ENCODE measurements around the gene SIDT2.

SIDT2 gene

DNA sequence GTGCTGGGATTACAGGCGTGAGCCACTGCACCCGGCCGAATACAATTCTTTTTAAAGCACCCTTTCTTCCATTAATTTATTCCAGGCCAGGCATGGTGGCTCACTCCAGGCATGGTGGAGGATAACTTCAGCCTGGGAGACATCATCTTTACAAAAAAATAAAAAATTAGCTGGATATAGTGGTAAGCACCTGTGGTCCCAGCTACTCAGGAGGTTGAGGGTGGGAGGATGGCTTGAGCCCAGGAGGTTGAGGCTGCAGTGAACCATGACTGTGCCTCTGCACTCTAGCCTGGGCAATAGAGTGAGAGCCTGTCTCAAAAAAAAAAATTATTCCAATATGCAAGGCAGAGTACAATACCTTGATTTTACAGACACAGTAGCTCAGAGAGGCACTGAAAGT lies 32.1 kb downstream of the SIDT2 start:
- H3K4me3 ChIP-seq (ENCODE audit: low read depth, low read length) = no peak overlapping the region
- TF ChIP-seq, protein P1, sequence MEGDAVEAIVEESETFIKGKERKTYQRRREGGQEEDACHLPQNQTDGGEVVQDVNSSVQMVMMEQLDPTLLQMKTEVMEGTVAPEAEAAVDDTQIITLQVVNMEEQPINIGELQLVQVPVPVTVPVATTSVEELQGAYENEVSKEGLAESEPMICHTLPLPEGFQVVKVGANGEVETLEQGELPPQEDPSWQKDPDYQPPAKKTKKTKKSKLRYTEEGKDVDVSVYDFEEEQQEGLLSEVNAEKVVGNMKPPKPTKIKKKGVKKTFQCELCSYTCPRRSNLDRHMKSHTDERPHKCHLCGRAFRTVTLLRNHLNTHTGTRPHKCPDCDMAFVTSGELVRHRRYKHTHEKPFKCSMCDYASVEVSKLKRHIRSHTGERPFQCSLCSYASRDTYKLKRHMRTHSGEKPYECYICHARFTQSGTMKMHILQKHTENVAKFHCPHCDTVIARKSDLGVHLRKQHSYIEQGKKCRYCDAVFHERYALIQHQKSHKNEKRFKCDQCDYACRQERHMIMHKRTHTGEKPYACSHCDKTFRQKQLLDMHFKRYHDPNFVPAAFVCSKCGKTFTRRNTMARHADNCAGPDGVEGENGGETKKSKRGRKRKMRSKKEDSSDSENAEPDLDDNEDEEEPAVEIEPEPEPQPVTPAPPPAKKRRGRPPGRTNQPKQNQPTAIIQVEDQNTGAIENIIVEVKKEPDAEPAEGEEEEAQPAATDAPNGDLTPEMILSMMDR (IDR thresholded peaks at IDR 0.05; ENCODE audit: low read depth, low read length) = no peak

GRCh38 chr11:117212697-117213355 lies 34.3 kb downstream of the SIDT2 start:
- TF ChIP-seq, protein P1 (IDR thresholded peaks at IDR 0.05; ENCODE audit: low read depth, low read length) = no peak
- no peak overlapping the region for H3K4me3 ChIP-seq (ENCODE audit: low read depth, low read length)

- no peak overlapping the region for H3K4me3 ChIP-seq (ENCODE audit: low read depth, low read length)
- TF ChIP-seq, protein P1 (IDR thresholded peaks at IDR 0.05; ENCODE audit: low read depth, low read length) = no peak
Observed at GRCh38 chr11:117214404-117215110, 36.0 kb downstream of the SIDT2 start.

DNA sequence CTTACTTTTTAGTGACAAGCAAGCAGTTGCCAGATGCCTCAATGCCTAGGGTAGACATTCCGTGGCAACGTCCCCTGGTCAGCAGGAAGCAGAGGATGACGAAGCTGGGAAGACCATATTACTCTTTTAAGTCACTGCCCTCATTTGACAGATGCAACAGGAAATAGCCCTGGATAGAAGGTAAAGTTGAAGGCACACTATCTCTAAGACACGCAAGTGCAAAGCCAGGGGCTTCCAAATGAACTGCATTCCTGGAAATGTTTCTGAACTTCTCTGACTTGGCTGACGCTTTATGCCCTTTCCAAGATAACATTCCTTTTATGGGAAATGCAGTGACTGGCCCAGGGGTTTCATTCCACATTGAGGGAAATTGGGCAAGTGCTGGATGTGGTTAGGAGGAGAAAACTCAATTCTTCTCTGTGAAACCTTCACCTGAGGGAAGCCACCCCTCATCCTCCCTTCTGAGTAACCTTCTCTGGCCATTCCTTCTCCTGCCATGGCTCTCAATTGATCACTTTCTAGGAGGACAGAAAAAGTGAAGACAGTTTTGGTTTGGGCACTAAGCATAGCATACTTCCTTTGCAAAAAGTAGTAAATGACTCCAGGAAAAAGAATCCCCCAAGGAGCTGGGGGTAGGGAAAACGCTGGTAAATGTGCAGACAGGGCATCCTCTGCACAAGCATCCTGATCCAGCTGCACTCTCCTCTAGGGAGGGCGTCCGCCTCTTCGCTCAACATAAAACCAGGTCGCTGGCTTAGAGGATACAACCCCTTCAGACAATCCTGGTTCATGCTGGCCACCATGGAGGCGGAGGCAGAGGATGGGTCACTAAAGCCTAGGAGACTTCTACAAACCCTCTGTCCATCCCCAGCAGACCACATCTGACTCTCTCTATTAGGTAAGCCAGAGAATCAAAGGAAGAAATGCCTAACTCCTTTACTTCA lies 38.9 kb downstream of the SIDT2 start:
- TF ChIP-seq, protein P1 (IDR thresholded peaks at IDR 0.05; ENCODE audit: low read depth, low read length) = no peak
- no peak overlapping the region for H3K4me3 ChIP-seq (ENCODE audit: low read depth, low read length)

DNA sequence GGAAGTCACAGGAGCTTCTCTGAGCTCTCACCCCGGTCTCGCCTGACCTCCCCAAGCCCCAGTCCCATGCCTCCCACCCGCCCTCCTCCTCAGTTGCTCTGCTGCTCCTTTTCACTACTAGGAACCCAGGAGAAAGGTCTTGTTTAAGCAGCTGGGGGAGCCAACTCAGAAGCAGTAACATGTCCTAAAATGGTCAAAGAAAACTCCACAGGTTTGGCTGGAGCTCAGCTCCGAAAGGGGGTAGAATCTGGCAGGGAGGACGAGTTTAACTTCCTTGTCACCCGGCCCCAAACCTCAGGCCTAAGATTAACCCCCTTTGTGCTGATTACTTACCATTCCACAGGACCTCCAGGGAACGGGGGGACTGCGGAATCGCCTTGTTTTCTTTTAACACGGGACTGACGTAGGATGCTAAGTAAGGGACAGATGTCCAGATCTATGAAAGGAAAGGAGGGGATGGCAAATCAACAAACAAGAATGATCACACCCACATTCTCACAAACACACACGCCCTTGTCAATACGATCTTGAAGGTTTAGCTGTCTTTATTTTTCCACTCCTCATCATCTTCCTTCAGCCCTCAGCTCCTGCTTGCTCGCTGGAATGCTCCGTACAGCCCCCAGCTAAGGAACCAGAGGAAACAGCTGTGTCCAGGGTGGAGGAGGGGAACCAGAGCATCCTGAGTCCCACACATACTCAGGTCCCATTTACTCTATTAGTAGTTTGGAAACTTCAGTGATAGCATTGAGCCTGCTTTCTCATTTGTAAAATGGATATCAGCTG lies 39.8 kb downstream of the SIDT2 start:
- H3K4me3 ChIP-seq (ENCODE audit: low read depth, low read length) = 0 out of 2 replicates have a peak overlapping the region, but pooled peaks have one; percentile 0
- TF ChIP-seq, protein P1 (IDR thresholded peaks at IDR 0.05; ENCODE audit: low read depth, low read length) = no peak

- no peak overlapping the region for H3K4me3 ChIP-seq (ENCODE audit: low read depth, low read length)
- TF ChIP-seq, protein P1 (IDR thresholded peaks at IDR 0.05; ENCODE audit: low read depth, low read length) = no peak
Observed at GRCh38 chr11:117219001-117219400, 40.5 kb downstream of the SIDT2 start.
